HG03025 (cell line): ENCODE measurements around the gene SIK3.

Experiments used
- ATAC-seq: cut with Tn5 transposase; IDR thresholded peaks from one replicate; pipeline ENCODE4 v1.9.1; 2021; ENCODE audit warnings: mild to moderate bottlenecking, moderate library complexity; ENCODE audit not compliant: unreplicated experiment, low FRiP score

Gene SIK3

GRCh38 chr11:116910378-116910777 is 187.8 kb downstream of the SIK3 start:
- ATAC-seq = no peak

DNA sequence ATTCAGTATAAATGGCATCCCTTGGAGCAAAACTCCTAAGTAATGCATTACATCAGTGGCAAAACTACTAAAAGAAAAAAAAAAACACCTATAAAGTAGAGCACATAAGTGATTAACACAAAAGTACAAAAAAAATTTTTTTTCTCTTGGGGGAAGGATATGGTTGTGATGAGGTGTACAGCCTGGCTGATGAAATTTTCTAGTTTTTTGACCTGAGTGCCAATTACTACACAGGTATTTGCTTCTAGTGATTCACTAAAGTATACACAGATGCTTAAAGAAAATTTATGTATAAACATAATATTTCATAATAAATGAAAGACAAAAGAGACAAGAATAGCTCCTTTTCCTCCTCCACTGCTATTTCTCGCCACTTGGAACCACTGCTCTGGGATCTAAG is 189.0 kb downstream of the SIK3 start:
- ATAC-seq = no peak

DNA sequence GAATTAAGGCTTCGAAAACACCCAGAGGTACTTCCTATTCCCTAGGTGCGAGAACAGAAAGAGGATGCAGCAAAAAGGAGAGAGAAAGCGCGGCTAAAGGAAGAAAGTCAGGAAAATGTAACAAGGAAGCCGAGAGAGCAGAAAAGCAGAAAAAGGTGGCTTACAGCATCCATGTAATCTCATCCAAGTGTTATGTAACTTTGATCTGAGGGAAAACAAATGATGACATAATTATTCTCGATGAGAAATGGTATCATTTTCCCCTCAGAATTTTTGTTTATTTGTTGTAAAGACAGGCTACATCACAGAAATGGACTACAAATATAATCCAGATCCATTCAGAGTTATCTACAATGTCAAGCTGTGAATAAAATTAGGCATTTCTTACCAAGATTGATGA is 191.7 kb downstream of the SIK3 start:
- ATAC-seq = no peak

- no peak for ATAC-seq
These were observed 195.1 kb downstream of the SIK3 start for GRCh38 chr11:116903090-116903489.

DNA sequence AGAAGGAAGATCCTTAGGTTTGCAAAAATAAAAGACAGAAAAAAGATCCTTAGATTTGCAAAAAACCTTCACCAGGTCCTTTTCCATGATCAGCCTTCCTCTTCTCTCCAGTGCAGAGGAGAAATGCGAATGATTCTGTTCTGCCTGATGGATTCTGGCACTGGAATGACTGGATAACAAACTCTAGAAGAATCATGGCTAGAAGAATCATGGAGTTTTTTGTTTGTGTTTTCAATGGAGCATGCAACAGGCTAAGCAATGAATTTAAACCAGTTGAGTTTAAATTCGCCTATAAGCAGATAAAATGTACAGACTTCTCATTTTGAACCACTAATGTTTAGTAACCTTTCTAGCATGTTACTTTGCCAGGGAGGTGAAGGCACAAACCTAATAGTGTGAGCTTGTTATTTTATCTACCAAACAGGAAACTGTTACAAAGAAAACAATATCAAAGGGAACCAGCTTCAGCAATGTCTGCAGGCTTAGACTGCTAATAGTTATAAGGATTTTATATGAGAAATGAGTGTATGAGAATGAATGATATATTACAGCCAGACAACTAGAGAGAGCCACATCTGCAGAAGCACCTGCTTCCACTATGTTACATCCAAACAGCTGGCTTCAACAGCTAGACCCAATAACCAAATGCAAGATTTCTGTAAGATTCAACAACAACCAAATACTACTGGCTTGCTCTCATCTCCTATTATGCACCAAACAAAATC is 196.1 kb downstream of the SIK3 start:
- no peak for ATAC-seq

- no peak for ATAC-seq
These were observed 197.0 kb downstream of the SIK3 start for GRCh38 chr11:116901211-116901610.

DNA sequence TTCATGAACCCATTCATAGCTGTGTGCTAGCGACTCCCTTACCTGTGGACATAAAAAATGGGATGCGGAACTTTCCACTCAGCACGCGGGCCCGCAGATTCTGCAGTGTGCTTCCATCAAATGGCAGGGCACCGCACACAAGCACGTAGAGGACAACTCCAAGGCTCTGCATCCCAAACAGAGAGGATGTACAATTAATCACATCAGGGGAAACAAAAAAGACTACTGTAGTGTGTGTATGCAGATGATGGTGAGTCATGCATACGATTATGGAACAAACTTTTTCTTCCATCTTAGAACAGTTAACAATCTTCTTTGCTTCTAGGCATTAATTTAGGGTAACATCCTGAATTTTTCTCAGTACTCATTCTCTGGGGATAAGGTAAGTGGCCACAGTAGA is 202.0 kb downstream of the SIK3 start:
- ATAC-seq = no peak

GRCh38 chr11:116895048-116895757 is 203.0 kb downstream of the SIK3 start:
- ATAC-seq = no peak

GRCh38 chr11:116893906-116894305 is 204.3 kb downstream of the SIK3 start:
- ATAC-seq = no peak

DNA sequence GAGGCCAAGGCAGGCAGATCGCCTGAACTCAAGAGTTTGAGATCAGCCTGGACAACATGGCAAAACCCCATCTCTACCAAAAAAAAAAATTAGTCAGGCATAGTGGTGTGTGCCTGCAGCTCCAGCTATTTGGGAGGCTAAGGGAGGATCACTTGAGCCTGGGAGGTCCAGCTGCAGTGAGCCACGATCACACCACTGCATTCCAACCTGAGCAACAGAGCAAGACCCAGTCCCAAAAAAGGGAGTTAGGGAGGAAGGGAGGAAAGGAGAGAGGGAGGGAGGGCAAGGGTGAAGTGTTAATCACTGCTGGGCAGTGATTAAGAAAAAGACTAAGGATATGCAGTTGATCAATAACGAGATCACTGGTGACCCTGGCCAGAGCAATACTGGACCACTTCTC is 204.8 kb downstream of the SIK3 start:
- no peak for ATAC-seq

DNA sequence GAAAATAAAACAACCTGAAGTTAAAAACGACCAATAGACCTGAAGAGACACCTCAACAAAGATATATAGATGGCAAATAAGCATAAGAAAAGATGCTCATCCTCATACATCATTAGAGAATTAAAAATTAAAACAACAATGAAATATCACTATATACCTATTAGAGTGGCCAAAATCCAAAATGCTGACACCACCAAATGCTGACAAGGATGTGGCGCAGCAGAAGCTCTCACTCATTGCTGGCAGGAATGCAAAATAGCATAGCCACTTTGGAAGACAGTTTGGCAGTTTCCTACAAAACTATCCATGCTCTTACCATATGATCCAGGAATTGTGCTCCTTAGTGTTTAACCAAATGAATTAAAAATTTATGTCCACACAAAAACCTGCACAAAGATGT is 205.9 kb downstream of the SIK3 start:
- ATAC-seq = no peak

DNA sequence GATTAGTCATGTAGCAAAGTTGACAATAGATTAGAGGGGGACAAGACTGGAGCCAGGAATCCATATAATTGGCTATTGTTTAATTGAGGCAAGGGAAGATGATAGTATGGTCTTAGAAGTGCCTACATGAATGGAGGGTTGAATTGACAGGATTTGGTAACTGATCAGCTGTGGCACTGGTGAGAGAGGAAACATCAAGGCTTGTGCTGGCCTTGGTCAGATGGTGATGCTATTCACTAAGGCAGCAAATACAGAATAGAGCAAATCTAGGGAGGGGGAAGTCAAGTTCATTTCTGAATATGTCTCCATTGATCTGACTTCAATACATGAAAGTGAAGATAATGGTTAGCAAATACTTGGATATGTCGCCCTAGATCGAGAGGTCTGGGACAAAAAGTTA is 206.5 kb downstream of the SIK3 start:
- ATAC-seq = no peak

DNA sequence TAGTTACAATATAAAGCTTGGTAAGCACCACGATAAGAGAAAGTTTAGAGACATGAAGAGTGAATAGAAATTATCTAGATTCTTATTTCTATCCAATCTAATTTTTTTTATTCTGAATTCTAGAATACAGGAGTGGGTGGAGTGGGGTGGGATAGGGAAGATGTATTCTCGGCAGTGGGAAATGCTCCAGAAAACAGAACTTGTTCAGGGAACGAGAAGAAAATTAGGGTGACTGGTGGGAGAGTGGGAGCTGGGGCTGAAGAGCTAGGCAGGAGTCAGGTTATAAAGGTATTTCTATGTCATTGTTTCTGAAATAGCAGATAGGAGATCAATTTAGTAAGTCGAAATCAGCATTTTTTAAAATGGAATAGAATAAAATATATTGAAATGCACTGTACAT is 207.6 kb downstream of the SIK3 start:
- ATAC-seq = no peak

GRCh38 chr11:116890193-116890592 is 208.0 kb downstream of the SIK3 start:
- no peak for ATAC-seq

GRCh38 chr11:116888884-116889549 is 209.2 kb downstream of the SIK3 start:
- ATAC-seq = no peak

DNA sequence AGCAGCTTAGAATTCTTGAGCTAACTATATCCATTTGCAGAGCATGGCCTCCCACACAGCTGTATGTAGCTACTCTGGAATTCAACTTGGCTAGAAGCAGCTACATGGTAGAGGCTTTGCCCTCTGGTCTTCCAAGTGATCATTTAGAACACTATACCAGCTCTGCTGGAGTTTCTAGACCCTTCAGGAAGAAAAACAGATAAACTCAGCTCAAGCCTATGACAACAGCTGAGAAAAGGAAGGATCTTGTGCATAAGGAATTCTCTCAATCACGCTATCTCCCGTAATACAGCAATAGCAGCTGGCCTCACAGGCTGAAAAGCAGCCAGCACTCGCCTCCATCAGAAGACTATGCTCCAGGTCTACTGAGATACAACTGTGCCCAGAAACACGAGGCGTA is 210.2 kb downstream of the SIK3 start:
- ATAC-seq = no peak

GRCh38 chr11:116885951-116886655 is 212.1 kb downstream of the SIK3 start:
- ATAC-seq = no peak

- ATAC-seq = no peak
These were observed 215.8 kb downstream of the SIK3 start for GRCh38 chr11:116882386-116882785.

- no peak for ATAC-seq
These were observed 217.1 kb downstream of the SIK3 start for GRCh38 chr11:116881143-116881542.

DNA sequence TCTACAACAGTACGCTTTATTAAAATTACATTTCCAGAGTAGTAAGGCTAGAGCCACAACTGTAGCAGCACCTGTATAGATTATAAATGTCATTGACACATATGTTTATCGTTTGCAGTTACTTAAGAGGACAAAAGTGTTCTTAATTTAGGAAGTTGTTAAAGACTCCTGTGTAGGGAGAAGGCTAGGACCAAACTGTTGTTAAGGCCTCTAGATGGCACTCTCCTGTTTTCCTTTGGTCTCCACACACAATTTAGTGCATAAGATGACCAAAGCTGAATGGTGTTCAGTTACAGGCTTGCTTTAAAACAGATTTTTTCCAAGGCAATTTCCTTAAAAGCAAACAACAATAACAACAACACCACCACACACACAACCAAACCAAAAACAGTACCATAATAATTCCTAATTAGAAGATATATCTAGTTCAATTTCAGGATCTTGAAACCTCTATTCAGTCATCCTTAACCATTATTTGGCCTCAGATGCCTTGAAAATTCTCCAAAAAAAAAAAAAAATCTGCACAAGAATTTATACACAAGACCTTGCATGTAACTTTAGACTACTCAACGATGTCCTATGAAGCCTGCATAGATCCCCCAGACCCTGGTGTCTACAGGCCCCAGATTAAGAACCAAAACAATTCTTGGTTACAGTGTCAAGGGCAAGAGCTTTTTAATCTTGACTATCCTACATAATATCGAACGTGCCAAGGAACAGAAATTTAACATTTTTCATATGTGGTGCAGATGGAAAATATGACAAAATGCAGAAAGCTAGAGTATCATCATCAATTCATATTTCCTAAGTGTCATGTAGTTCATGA is 218.2 kb downstream of the SIK3 start:
- no peak for ATAC-seq
